GM12891 (cell line): ENCODE results near the gene OPTN.
"Not testable (repeated sequence)": the region's sequence is repeated elsewhere in the genome, so short reads cannot be mapped to it uniquely, and the experiment has no call there.

Experiments used
- DNase-seq: peaks from one replicate; pipeline ENCODE4 v3.0.0; 2011; ENCODE audit warnings: low spot score; ENCODE audit not compliant: insufficient read length
- FAIRE-seq: peaks from 2 replicates; lab custom pipeline; 2011; peaks lifted over from hg19 to GRCh38; lab: Jason Lieb, UNC
- PAX5 ChIP-seq: IDR thresholded peaks from 2 replicates; pipeline ENCODE4 v1.6.1; 2011; ENCODE audit warnings: low read length, moderate library complexity, mild to moderate bottlenecking; ENCODE audit not compliant: insufficient read depth, severe bottlenecking
- POLR2A ChIP-seq: IDR thresholded peaks from 2 replicates; pipeline ENCODE4 v1.6.1; 2011; ENCODE audit warnings: low read depth, low read length, control low read depth
- POLR2AphosphoS5 ChIP-seq: IDR thresholded peaks from 2 replicates; pipeline ENCODE4 v1.6.1; 2011; ENCODE audit warnings: low read depth, low read length, control low read depth
- POU2F2 ChIP-seq: IDR thresholded peaks from 2 replicates; pipeline ENCODE4 v1.6.1; 2011; ENCODE audit warnings: low read depth, mild to moderate bottlenecking, control low read depth, low read length, moderate library complexity
- SPI1 ChIP-seq: IDR thresholded peaks from 2 replicates; pipeline ENCODE4 v1.6.1; 2011; ENCODE audit warnings: low read depth, low read length, control low read depth
- TAF1 ChIP-seq: IDR thresholded peaks from 2 replicates; pipeline ENCODE4 v1.6.1; 2011; ENCODE audit warnings: low read depth, low read length, control low read depth

The OPTN gene

GRCh38 chr10:13089345-13089744, 10.6 kb upstream of the OPTN start:
- DNase-seq, result no peak
- TF ChIP-seq POLR2A (no peak), POLR2AphosphoS5 (no peak), POU2F2 (no peak), TAF1 (no peak), SPI1 (no peak), PAX5 (no peak)
- FAIRE-seq, result no peak

DNA sequence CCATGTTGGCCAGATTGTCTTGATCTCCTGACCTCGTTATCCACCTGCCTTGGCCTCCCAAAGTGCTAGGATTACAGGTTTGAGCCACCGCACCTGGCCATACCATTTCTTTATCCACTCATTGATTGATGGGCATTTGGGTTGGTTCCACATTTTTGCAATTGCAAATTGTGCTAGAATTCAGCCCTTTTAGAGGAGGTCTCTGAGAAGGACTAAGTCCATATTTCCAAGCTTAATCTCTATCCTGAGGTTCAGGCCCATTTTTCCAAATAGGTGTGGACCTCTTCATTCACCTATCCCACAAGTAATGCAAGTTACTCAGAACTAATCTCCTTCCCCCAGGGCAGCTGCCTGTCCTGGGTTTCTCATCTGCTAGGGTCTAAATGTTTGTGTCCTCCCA, 9.7 kb upstream of the OPTN start:
- no peak for FAIRE-seq
- no peak for DNase-seq
- no peak for TF ChIP-seq POU2F2
- no peak for TF ChIP-seq PAX5
- no peak for TF ChIP-seq TAF1
- TF ChIP-seq POLR2AphosphoS5, result no peak
- TF ChIP-seq SPI1, result no peak
- no peak for TF ChIP-seq POLR2A

DNA sequence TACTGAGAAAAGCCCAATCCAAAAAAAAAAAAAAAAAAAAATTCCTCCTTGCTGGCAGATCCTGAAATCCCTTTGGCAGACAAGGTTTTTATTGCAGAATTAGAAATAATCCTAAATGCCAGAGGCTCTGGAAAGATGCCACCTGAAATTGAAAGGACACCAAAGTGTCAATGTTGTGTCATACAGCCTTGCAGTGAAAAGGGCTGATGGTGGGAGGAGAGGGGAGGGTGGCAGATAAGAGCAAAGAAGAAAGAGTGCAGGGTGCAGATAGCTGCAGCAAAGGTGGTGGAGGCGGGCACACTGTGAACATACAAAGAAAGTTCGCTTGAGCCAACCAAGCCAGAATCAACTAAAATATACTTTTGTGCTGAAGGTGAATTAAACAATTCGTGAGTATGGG, 8.2 kb upstream of the OPTN start:
- FAIRE-seq, result no peak
- no peak for TF ChIP-seq POLR2AphosphoS5
- TF ChIP-seq POLR2A, result no peak
- no peak for TF ChIP-seq PAX5
- TF ChIP-seq TAF1, result no peak
- TF ChIP-seq SPI1, result no peak
- TF ChIP-seq POU2F2, result no peak
- DNase-seq, result no peak

DNA sequence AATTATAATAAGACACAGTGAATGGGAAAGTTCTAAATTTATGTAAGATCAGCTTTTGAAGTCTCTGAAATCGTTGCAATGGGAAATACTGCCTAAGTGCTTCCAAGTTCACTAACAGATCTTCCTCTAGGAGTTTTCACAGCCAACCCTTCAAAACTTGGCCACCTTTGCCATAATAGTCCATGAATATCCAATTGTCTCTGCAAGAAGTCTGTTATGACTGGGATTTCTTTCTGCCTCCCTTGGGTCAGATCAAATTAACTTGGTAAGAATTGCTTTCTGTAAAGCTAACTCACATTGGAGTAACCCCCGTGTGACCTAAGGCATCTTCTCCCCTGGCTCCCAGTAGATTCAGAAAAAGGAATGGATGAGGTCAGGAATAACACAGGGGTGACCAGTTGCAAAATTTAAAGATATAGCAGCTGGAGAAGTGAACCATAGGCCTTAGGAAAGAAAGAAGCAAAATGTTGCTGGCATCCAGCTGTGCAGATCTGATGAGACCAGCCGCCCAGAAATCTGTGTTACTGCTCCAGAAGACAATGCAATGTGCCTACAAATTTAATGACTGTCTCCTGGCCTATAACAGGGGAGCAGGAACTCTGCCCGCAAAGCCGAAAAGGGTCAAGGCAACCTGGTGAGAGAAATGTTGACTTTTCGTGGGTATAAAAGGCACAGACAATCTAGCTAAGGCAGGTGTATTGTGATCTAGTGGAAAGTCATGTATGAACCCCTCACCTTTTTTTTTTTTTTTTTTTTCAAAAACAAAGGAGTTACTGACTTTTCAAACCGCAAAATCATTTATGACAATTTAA, 7.5 kb upstream of the OPTN start:
- no peak for TF ChIP-seq TAF1
- no peak for TF ChIP-seq POU2F2
- no peak for TF ChIP-seq PAX5
- no peak for TF ChIP-seq POLR2AphosphoS5
- no peak for TF ChIP-seq POLR2A
- TF ChIP-seq SPI1, result no peak
- DNase-seq (no peak), FAIRE-seq (no peak)

DNA sequence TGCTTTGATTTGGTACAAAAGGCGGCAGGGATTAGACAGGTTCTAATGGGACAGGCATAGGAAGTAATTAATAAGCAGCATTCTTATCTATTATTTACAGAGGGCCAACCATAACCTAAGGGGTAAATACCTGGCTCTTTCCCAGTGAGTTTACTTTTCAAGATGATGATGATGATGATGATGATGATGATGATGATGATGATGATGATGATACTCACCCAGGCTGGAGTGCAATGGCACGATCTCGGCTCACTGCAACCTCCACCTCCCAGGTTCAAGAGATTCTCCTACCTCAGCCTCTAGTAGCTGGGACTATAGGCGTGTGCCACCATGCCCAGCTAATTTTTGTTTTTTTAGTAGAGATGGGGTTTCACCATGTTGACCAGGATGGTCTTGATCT, 5.9 kb upstream of the OPTN start:
- not testable (repeated sequence) for DNase-seq, FAIRE-seq

DNA sequence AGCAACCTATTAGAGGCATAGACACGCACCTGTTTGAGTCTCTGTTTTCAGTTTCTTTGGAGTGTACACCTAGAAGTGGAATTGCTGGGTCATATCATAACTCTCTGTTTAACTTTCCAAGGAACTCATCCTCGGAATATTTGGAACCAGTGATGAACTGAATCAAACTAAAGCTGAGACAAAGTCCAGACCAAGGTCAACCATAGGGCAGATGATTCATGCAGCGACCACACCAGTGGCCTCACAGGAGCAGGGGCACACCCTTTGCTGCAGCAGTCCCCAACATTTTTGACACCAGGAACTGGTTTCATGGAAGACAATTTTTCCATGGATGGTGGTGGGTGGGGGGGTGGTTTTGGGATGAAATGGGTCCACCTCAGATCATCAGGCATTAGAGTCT, 4.9 kb upstream of the OPTN start:
- DNase-seq, result no peak
- no peak for FAIRE-seq
- TF ChIP-seq TAF1 (no peak), POU2F2 (no peak), SPI1 (no peak), POLR2A (no peak)

DNA sequence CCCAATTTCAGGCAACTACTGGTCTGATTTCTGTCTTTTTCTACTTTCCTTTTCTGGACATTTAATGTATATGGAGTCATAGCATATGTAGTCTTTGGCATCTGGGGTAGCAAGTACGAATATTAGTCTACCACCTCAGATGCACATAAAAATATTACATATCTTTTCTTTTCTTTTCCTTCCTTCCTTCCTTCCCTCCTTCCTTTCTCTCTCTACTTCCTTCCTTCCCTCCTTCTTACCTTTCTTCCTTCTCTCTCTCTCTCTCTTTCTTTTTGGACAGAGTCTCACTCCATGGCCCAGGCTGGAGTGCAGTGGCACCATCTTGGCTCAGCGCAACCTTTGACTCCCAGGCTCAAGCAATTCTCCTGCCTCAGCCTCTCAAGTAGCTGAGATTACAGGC, 4.0 kb upstream of the OPTN start:
- FAIRE-seq, result no peak
- TF ChIP-seq POU2F2 (no peak), POLR2AphosphoS5 (no peak), TAF1 (no peak), SPI1 (no peak), POLR2A (no peak), PAX5 (no peak)
- no peak for DNase-seq

DNA sequence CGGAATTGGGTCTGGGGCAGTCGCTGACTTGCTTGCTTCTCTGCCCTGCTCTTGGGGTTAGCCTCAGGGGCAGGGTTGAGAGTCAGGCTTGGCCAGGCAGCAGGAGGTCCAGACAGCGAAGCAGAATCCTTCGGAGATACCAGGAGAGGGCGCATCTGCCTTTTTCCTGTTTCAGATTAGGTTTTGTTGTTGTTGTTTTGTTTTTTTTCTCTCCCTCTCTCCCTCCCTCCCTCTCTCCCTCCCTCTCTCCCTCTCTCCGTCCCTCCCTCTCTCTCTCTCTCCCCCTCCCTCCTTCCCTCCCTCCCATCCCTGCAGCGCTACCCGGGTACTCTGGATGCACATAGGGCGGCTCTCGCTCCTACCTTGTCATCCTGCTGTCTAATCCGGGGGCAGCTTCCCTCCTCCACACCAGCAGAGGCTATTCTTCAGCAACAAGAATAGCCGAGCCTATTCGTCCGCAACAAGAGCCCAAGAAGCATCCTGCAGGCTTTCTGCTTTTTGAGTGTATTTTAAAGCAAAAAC, 758 bp upstream of the OPTN start:
- peak; percentile 63 for FAIRE-seq
- DNase-seq, result no peak
- TF ChIP-seq POLR2A (no peak), TAF1 (no peak), POU2F2 (no peak), POLR2AphosphoS5 (no peak), SPI1 (no peak), PAX5 (no peak)

- no peak for TF ChIP-seq POU2F2
- TF ChIP-seq SPI1, result no peak
- TF ChIP-seq TAF1, result no peak
- TF ChIP-seq POLR2AphosphoS5, result no peak
- no peak for TF ChIP-seq PAX5
- no peak for TF ChIP-seq POLR2A
- FAIRE-seq (peak; percentile 78), DNase-seq (no peak)
Measured at GRCh38 chr10:13100349-13101294, 659 bp downstream of the OPTN start.

DNA sequence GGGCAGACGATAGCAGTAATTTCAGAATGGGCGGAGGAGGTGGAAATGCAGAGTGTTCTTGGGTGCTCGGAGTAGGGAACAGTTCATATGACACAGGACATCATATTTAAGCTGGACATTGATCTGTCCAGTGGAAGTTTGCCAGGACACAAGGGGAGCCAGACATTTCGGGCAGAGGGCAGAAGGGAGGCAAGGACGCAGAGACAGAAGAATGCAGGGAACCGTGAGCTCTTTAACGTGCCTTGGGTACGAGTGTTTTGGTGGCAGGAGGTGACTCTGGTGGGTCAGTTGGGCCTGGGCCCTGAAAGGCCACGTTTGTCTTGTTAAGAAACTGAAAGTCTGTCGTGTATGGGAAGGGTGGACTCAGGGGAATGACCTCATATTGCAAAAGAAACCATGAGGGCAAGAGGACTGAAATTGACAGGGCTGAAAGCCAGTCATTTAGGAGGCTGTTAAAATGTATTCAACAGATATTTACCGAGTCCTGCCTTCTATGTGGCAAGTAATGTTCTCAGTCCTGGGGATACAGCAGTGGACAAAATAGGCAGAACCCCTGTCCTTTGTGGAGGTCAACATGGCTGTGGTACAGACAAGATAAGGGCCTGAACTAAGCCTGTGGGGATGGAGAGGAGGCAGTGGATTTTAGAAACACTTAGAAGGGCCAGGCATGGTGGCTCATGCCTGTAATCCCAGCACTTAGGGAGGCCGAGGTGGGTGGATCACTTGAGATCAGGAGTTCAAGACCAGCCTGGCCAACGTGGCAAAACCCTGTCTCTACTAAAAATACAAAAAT, 2.2 kb downstream of the OPTN start:
- no peak for FAIRE-seq
- DNase-seq, result no peak
- TF ChIP-seq POLR2A (no peak), PAX5 (no peak), POU2F2 (no peak), TAF1 (no peak), POLR2AphosphoS5 (no peak), SPI1 (no peak)
